MV-4-11 (cell line): Measurements from ENCODE around the gene CDC73.
"Not testable (repeated sequence)": the region's sequence is repeated elsewhere in the genome, so short reads cannot be mapped to it uniquely, and the experiment has no call there.

Experiments
- DNase-seq: peaks from one replicate; lab custom pipeline; 2025; lab: John Stamatoyannopoulos, UW

CDC73 gene

DNA sequence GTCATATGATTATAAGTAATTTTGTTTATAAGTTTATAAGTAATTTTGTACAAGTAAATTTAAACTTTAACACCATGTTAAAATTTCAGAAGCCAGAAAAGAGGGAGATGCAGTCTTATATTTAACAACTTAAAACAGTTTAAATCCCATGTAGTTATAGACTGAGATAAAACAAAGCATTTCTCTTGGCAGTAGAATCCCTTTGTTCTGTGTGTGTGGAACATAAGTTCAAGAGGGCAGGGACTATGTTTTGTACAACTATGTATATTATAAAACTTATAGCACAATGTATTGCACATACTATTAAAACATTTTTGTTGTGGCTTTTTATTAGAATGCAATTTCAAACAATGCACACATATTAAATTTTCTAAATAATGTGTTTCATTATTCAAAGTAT lies 109.3 kb downstream of the CDC73 start:
- DNase-seq, result not testable (repeated sequence)

DNA sequence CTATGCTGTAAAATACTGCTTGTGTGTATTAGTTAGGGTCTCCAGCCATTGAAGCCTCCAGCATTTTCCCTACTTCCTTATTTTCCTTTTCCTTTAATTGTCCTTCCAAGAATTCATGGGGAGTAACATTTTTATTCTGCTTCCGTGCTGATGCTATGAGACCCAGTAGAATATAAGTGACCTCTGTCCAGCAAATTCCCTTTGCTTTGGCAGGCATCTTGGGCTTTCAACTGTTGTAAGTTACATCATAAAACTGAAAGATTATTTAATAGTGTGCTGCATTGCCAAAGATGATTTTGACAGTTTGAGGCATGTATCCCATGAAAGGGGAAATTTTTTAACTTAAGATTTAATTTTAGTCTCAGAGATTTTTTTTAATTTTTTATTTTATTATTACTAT lies 112.7 kb downstream of the CDC73 start:
- DNase-seq, result no peak

DNA sequence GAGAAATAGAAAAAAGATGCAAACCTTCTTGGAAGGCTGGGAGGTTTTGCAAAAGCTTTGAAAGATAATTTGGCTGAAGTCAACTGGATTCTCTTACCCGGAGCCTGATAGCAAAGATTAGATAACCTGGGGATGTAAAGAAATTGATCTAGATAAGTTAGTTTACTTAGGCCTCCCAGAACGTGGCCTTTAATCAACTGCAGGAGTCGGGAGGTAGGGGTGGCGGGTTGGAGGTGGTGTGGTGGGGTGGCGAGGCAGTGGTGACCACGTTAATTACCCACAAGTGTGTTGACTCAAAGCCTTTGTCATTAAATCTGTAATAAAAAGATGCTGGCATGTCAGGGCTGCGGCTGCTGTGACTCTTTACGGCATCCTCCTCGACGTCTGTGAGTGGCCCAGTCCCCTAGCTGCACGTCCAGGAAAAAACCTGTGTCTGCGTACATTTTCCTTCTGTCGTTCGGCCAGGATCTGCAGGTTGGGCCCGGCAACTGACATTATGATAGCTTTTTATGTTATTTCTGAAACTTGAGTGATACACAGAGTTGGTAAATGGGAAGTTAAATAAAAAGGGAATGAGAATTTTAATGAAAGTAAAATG lies 115.6 kb downstream of the CDC73 start:
- DNase-seq, result no peak

DNA sequence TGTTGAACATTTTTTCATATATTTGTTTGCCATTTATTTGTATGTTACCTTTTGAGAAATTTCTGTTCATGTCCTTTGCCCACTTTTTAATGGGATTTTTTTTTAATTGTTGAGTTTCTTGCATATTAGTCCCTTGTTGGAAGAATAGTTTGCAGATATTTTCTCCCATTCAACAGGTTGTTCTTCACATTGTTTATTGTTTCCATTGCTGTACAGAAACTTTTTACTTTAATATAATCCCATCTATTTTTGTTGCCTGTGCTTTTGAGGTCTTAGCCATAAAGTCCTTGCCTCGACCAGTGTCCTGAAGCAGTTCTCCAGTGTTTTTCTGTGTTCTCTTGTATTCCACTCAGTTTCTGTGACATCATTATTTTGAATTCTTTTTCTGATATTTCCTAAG lies 118.8 kb downstream of the CDC73 start:
- DNase-seq, result no peak

DNA sequence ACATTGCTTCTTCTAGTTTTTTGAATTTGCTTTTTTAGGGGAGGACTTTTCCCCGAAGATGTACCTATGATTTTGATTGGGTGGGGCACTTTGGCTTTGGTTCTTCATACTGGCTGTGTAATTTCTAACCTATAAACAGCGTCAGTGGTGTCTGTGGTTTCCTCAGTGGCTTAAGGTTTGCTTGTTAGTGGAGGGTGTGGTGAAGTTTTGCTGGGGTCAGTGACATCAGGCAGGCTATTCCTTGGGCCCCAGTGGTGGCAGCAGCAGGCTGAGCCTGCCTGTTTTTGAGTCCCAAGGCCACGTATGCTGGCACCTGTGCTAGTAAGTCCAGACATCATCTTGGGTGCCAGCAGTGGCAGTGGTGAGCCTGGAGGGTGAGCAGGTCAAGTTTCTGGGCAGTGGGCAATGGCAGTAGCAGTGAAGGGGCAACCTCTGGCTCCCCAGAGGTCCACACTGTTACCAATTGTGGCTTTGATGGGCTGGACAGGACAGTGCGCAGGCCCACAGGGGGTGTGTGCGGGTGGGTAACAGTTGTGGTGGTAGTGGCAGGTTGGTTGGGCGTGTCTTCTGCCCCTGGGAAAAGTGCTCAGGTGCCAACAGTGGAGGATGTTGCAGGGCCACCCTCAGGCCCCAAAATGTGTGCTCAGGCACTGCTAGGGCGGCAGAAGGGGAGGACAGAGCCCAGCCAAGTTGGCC lies 119.4 kb downstream of the CDC73 start:
- DNase-seq, result peak; percentile 49

DNA sequence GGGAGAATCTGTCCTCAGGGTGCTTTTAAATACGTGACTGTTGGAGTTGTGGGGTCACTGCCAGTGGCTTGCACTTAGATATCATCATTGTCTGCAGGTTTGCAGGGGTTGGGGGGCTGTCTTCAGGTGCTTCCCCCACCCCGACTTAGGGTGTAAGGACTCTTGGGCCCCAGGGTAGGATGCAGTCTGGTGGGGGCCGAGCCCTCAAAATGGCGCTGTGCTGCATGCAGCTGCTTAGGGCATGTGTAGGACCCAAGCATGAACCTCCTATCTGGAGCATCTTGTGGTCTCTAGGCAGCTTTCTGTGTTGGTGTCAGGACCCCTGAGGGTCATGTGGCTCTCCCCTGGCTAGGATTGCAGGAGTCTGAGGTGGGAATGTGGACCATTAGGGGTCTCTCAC lies 120.2 kb downstream of the CDC73 start:
- no peak for DNase-seq

DNA sequence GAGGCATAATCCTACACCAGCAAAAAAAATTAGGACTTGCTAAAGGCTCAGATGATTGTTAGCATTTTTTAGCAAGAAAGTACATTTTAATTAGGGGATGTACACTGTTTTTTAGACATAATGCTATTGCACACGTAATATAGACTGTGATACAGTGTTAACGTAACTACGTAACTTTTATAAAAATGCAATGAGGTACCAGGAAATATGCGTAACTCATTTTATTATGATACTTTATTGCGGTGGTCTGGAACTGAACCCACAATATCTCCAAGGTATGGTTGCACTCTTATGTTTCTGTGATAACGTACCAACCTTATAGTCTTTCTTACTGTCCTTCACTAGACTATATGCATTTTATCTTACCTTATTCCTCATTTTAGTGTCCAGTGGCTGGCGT lies 127.4 kb downstream of the CDC73 start:
- no peak for DNase-seq

DNA sequence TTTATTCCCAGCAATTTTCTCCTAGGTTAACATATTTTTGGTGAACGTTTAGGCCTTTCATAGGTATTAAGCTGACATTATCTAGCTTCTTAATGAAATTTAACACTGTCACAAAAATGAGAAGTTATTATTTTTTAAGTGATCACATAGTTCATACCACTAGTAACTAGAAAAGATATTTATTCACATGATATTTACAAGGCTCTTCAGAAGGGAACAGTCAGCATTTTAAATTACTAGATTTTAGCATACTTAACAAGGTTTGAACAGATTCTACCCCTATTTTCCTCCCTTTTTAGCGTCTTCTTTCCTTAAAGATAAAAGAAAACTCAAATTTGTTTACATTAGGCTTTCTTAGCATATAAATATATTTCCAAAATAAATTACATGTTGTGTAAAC lies 130.1 kb downstream of the CDC73 start:
- no peak for DNase-seq

DNA sequence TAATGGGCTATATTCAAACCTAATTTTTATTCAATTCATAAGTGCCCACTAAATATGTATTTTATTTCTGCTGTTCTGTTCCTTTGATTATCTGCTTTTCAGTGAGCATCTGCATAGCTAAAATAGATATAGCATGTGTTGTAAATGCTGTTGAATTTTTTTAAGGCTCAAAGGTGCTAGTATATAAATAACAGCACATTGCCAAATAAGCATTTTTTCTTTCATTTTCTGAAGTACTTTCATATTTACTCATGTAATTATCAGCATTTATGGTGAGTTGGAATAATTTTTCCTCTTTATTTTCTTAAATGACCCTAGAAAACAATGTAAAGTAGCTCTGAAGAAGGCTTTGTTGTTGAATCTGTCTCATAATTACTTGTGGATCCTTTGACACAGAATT lies 134.2 kb downstream of the CDC73 start:
- DNase-seq, result no peak

DNA sequence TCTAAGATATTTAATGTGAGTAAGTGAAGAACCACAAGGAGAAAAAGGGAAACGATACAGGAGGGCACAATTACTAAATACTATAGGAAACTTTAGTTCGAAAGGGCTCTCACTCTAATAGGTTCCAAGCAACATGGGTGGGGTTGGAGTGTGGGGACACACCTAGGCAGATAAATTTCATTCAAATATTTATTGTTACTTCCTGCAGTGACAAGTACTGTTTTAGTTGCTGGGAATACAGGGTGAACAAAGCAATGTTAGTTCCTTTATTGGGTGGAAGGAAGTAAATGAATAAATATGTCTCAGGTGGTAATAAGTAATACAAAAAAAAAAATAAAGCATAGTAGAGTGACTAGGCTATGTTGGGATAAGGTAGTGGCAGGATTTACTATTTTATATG lies 137.8 kb downstream of the CDC73 start:
- no peak for DNase-seq

DNA sequence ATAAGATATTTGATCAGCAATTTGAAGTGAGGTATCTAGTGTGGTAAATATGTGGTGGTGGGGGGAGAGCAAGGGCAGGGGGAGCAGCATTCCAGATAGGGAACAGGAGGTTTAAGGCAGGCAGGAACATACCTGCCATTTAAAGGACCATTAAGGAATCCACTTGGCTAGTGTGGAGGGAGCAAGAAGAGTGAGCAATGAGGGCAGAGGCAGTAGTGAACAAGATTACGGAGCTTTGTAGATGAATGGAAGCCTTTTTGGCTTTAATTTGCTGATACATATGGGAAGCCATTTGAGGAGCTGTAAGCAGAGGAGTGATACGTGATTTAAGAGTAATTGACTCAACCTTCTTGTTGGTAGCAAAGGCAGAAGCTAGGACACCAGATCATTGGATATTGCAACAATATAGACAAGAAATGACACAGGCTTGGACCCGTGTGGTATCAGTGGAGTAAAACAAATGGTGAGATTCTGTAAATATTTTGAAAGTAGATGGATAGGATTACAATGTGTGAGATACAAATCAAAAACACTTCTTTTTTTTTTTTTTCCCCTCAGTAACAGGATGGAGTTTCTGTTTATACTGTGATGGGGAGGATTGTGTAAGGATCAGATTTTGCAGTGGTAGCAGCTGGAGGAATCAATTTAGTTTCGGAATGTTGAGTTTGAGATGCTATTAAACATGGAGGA lies 138.4 kb downstream of the CDC73 start:
- no peak for DNase-seq

DNA sequence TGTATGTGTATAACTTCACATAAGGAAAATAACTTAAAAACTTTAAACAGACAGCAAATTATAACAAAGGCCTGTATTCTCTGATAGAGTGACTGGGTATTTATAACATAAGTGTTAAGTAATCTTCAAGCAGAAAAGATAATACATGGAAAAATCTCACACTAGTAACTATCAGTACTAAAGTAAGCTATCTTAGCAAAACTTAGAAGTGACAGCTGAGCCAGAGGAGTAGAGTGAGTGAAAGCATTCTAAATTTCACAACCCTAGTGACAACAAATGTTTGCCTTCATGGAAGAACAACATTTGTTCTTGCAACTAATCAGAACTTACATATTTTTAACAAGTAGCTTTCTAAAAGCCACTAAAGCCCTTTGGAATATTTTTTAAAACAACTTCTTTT lies 139.1 kb downstream of the CDC73 start:
- no peak for DNase-seq

DNA sequence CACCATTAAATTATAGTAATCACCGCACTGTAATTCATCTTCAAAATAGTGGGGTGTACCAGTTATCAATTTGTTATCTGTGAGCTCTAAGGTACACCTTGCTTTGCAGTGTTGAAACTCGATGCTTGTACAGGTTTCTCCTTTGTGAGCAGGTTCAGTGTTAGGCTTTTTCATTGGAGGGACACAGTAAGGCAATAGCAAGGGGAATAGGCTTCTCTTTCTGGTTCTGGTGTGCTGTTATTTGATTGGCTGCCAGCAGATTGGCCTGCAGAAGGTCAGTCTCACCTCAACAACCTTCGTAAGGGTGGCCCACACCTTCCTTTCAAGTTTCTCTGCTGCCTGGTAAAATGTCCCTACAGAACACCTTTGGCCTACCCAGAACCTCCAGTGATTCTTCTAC lies 140.8 kb downstream of the CDC73 start:
- DNase-seq, result no peak

DNA sequence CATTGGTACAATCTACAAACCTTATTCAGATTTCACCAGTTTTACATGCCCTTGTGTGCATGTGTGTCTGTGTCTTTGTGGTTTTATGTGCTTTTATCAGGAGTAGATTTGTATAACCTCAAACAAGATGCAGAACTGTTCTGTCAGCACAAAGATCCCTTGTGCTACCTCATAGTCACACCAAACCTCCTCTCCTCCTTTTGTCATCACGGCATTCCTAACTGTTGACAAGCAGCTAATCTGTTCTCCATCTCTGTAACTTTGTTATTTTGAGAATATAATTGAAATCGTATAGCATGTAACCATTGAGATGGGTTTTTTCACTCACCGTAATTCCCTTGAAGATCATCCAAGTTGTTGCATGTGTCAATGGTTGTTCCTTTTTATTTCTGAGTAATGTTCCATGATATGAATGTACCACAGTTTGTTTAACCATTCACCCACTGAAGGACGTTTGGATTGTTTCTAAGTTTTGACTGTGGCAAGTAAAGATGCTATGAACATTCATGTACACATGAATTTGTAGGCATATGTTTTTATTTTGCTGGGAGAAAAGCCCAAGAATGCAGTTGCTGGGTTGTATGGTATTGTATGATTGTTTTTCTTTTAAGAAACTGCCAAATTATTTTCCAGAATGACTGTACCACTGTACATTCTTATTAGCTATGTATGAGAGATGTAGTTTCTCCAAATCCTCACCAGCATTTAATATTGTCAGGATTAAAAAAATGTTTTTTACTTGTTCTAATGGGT lies 142.7 kb downstream of the CDC73 start:
- DNase-seq, result no peak

DNA sequence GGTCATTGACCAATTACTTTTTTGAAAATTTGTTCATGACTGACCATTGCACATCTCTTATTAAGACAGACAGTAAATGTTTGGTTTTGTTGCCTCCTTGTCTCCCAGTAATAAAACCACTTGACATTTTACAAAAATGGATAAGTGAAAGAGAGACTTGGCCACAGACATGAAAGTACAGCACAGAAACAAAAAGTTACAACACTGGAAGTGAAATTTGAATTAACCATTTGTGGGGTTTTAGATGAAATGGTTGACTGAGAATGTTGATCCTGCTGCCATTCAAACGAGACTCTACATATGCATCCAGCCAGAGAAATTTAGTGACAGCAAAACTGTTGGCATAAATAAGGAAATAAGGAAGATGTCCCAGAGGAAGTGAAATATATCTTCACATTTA lies 143.9 kb downstream of the CDC73 start:
- DNase-seq, result no peak

DNA sequence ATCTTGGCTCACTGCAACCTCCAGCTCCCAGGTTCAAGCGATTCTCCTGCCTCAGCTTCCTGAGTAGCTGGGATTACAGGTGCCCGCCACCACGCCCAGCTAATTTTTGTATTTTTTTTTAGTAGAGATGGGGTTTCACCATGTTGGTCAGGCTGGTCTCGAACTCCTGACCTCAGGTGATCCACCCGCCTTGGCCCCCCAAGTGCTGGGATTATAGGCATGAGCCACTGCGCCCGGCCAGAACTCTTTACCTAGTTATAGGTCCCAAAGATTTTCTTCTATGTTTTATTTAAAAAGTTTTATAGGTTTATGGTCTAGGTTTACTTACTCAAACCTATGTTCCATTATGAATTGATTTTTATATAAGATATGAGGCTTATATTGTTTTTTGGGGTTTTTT lies 145.0 kb downstream of the CDC73 start:
- not testable (repeated sequence) for DNase-seq

DNA sequence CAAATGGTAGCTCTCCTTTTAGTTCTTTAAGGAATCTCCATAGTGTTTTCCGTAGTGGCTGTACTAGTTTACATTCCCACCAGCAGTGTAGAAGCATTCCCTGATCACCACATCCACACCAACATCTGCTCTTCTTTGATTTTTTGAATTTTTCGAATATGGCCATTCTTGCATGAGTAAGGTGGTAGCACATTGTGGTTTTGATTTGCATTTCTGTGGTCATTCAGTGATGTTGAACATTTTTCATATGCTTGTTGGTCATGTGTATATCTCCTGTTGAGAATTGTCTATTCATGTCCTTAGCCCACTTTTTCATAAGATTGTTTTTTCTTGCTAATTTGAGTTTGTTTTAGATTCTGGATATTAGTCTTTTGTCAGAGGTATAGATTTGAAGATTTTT lies 149.2 kb downstream of the CDC73 start:
- no peak for DNase-seq

DNA sequence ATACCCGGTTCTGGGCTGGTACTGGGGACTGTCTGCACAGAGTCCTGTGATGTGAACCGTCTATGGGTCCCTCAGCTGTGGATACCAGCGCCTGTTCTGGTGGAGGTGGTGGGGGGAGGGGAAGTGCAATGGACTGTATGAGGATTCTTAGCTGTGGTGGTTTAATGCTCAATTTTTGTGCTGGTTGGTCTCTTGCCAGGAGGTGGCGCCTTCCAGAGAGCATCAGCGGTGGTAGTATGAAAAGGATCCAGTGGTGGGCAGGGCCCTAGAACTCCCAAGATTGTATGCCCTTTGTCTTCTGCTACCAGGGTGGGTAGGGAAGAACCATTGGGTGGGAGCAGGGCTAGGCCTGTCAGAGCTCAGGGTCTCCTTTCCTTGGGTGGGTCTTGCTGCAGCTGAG lies 153.9 kb downstream of the CDC73 start:
- DNase-seq, result no peak

DNA sequence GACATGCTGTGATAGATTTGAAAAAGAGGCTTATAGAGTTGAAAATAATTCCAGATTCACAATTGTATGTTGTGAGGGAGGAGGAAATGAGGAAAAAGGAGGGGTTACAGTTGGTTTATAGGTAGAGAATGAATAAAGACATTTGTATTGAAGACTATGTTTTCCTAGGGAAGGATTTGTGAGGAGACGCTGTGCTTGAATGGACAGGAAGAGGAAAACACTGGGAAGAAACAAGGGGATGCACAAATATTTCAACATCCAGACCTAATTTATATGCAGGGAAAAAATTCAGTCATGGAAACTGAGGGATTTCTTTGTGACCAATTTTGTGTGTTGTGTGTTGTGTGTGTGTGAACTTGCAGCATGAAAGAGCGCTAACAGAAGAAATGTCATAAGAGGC lies 157.1 kb downstream of the CDC73 start:
- DNase-seq, result no peak

DNA sequence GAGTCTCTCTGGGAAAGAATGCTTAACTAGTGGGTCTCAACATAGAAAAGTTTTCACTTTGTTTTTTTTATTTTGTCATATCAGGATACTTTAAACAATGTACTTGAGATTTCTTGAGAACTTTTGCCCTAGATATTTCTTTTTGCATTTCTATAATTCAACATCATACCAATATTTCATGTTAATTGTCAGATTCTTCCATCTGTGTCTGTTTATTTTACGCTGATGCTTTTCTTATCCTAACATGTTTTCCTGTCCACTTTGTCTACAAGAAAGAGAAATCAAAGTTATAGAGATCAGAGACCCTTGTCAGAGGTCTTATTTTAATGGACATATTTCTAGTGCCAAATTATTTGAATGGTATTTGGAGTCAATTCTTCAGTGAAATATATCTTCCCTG lies 160.1 kb downstream of the CDC73 start:
- no peak for DNase-seq

DNA sequence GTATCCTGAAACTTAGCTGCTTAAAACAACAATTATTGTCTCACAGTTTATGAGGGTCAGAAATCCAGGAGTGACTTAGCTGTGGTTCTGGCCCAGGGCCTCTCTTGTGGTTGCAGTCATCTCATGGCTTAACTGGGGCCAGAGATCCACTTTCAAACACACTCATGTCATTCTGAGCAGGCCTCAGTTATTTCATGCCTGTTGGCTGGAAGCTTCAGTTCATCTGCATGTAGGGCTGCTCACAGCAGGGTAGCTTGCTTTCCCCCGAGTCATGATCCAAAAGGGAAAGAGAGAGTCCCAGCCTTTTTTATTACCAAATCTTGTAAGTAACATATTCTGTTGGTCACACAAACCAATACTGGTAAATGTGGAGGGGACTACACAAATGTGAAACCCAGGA lies 161.2 kb downstream of the CDC73 start:
- no peak for DNase-seq

DNA sequence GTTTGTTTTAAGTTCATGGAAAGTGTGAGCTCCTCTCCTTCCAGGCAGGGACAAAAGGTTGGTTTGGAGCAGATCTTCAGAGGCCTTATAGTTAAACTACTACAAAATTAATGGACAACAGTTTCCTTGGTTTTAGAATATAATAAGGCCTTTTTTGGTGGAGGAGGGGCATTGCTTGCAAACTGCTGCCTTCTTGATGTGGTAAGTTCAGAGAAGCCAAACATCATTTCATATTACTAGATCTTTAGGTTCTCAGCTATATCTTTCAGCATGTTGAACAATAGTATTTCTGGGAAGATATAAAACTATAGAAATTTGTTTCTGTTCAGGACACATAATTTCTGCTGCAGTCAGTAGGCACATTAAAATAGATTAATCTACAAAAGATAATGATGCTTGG lies 162.4 kb downstream of the CDC73 start:
- DNase-seq, result no peak

DNA sequence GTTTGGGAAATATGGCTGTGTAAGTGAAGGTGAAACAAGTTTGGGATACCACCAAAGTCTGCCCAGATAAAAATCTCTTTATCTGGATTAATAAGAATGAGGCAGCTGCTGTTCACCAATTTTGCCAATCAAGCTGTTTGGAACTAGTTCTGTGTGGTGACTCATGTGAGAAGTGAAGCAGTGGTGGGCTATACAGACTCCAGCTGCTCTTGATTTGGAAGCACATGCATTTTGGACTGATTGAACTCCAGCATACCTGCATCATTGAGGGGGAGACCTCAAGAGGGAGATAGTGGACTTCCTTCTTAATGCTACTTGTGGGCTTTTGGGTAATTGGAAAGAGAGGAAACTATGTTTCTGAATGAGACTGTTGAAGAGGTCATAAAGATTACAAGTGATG lies 163.8 kb downstream of the CDC73 start:
- no peak for DNase-seq
